ENCODE results near the gene FAM50B.

DNA sequence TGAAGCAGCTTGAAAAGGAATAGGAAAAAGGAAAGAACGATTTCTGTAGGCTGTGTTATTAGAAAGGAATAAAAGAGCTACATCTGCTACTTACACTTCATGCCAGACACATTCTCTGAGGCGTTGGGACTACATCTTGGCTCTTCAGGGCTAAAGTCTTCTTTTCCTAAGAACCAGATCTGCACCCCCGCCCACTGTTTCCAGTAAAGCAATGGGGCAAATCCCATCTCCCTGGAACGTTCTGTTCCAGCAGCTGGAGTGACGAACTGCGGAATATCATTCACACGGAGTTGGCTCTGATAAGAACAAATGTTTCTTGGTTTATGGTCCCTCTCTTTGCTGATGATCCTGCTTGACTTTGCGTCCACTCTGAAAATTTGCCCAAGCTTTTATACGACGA lies 26.9 kb downstream of the FAM50B start:
- TF ChIP-seq, protein P1, sequence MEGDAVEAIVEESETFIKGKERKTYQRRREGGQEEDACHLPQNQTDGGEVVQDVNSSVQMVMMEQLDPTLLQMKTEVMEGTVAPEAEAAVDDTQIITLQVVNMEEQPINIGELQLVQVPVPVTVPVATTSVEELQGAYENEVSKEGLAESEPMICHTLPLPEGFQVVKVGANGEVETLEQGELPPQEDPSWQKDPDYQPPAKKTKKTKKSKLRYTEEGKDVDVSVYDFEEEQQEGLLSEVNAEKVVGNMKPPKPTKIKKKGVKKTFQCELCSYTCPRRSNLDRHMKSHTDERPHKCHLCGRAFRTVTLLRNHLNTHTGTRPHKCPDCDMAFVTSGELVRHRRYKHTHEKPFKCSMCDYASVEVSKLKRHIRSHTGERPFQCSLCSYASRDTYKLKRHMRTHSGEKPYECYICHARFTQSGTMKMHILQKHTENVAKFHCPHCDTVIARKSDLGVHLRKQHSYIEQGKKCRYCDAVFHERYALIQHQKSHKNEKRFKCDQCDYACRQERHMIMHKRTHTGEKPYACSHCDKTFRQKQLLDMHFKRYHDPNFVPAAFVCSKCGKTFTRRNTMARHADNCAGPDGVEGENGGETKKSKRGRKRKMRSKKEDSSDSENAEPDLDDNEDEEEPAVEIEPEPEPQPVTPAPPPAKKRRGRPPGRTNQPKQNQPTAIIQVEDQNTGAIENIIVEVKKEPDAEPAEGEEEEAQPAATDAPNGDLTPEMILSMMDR (IDR thresholded peaks at IDR 0.05 in 2 of 3, conservative IDR thresholded peaks at IDR 0.05 in 1 of 3; ENCODE audit: control insufficient read depth in 2 of 3, extremely low read depth in 1 of 3, insufficient read depth in 1 of 3, low read depth in 3 of 3, low read length in 3 of 3) = no peak
- TF ChIP-seq POLR2A (IDR thresholded peaks at IDR 0.05; ENCODE audit: low read depth, low read length) = no peak
- no peak for TF ChIP-seq POLR2AphosphoS5 (IDR thresholded peaks at IDR 0.05; ENCODE audit: low read length)
- TF ChIP-seq, protein P2, sequence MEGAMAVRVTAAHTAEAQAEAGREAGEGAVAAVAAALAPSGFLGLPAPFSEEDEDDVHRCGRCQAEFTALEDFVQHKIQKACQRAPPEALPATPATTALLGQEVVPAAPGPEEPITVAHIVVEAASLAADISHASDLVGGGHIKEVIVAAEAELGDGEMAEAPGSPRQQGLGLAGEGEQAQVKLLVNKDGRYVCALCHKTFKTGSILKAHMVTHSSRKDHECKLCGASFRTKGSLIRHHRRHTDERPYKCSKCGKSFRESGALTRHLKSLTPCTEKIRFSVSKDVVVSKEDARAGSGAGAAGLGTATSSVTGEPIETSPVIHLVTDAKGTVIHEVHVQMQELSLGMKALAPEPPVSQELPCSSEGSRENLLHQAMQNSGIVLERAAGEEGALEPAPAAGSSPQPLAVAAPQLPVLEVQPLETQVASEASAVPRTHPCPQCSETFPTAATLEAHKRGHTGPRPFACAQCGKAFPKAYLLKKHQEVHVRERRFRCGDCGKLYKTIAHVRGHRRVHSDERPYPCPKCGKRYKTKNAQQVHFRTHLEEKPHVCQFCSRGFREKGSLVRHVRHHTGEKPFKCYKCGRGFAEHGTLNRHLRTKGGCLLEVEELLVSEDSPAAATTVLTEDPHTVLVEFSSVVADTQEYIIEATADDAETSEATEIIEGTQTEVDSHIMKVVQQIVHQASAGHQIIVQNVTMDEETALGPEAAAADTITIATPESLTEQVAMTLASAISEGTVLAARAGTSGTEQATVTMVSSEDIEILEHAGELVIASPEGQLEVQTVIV (IDR thresholded peaks at IDR 0.05; ENCODE audit: borderline replicate concordance, partially characterized antibody) = no peak
- no peak for TF ChIP-seq SIN3A (IDR thresholded peaks at IDR 0.05; ENCODE audit: low read depth, low read length)
- TF ChIP-seq SPI1 (IDR thresholded peaks at IDR 0.05; ENCODE audit: borderline replicate concordance, insufficient read depth, low read depth, low read length) = no peak

Measured in GM12878 (cell line).